Vagina (tissue), 2 donors: ENCODE data around the gene ARHGAP44.

ENCODE experiments used
- CTCF ChIP-seq, 3 experiments: fragments of 450-650 bp in 2 of 3; fragments of 200-600 bp in 1 of 3; sonication (generic) in 1 of 3; IDR thresholded peaks; one replicate each; pipeline ENCODE4 v1.5.1; 2017 to 2019; ENCODE audit warnings: antibody characterized with exemption in 3 of 3, mild to moderate bottlenecking in 2 of 3, moderate library complexity in 2 of 3
- POLR2AphosphoS5 ChIP-seq, 2 donors: sonication (generic); formaldehyde crosslinking; IDR thresholded peaks; one replicate each; pipeline ENCODE4 v1.9.0; 2017; ENCODE audit warnings: antibody characterized with exemption in 2 of 2, mild to moderate bottlenecking in 2 of 2, low read depth in 1 of 2; ENCODE audit not compliant: insufficient read depth in 1 of 2

GRCh38 chr17:12744298-12744697 lies 45.0 kb upstream of the ARHGAP44 start:
- no peak for TF ChIP-seq POLR2AphosphoS5 (IDR thresholded peaks at IDR 0.05; ENCODE audit: insufficient read depth in 1 of 2, low read depth in 1 of 2)
- TF ChIP-seq CTCF (IDR thresholded peaks at IDR 0.05): no peak
